ENCODE data around the gene ARHGEF2. TPM values are rescaled to one million over a fixed set of nuclear protein-coding genes. Genes with fewer than 3 reads are reported as not detected.

ARHGEF2 gene
- total and polyA plus RNA-seq, 2 of the 13 experiments (the other 11 are each of a cell fraction or from before 2014, with no cell fraction given): 16.1 to 32.1 TPM

DNA sequence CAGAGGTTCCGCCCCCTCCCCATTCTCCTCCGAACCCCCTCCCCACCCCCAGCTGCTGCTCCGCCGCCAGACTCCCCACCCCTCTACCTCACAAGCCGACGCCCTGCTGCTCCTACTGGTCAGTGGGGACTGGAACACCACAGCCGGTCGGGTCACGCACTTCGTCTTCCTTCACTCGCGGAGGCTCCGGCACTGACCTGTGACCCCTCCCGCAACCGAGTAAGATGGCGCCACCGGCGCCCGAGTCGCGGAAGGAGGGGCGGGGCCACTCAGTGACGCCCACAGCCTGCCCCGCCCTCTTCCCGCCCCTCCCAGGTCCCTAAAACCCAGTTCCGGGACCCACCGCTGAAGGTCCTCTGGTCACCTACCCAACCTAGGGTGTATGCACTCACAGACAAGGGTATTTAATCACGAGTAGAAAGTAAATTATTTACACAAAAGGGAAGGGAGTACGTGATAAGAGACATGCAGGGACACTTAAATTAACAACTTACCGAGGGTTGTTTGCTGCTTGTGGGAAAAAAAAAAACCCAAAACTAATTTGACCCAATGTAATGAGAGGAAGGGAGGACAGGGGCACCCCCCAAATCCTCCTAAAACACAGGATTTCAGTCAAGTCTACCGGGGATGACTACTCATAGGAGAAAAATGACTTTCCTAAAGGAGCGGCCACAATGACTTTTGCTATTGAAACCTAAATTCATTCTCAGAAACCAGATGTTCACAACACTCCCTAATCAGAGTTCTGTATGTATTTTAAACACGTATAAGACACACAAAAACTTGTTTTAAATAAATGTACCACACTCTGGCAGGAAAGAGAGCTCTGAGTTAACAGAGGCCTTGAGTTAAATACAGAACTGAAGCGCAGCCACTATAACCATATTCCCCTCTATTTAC lies 66.9 kb downstream of the ARHGEF2 start, which contains the start of gene RIT1 (continued):
- TF ChIP-seq E2F5 (CRISPR knock-in tag; conservative IDR thresholded peaks at IDR 0.05) (no peak), CBFB (CRISPR knock-in tag; IDR thresholded peaks at IDR 0.05) (no peak), MEIS2 (CRISPR knock-in tag; IDR thresholded peaks at IDR 0.05) (peak; percentile 59; the same call in 1 of the 2 replicates), MIER3 (CRISPR knock-in tag; IDR thresholded peaks at IDR 0.05; ENCODE audit: borderline replicate concordance) (0 out of 2 replicates have a peak, but pooled peaks have one; percentile 22), MBNL3 (CRISPR knock-in tag; conservative IDR thresholded peaks at IDR 0.05) (no peak), FOXA3 (CRISPR knock-in tag; IDR thresholded peaks at IDR 0.05) (no peak), ZNF326 (CRISPR knock-in tag; IDR thresholded peaks at IDR 0.05; ENCODE audit: borderline replicate concordance) (0 out of 2 replicates have a peak, but pooled peaks have one; percentile 71), BORCS8-MEF2B (CRISPR knock-in tag; IDR thresholded peaks at IDR 0.05) (no peak), ZNF503 (CRISPR knock-in tag; IDR thresholded peaks at IDR 0.05) (no peak), MEIS1 (CRISPR knock-in tag; IDR thresholded peaks at IDR 0.05; ENCODE audit: borderline replicate concordance) (peak; percentile 81; the same call in 1 of the 2 replicates), ZNF781 (CRISPR knock-in tag; IDR thresholded peaks at IDR 0.05; ENCODE audit: borderline replicate concordance, not compliant biosample characterization) (no peak), WIZ (CRISPR knock-in tag; IDR thresholded peaks at IDR 0.05) (no peak), SNRNP70 (IDR thresholded peaks at IDR 0.05; ENCODE audit: low read depth, low read length) (no peak), ZBTB26 (CRISPR knock-in tag; IDR thresholded peaks at IDR 0.05; ENCODE audit: borderline replicate concordance) (no peak), ZBTB20 (CRISPR knock-in tag; IDR thresholded peaks at IDR 0.05; ENCODE audit: borderline replicate concordance, low read depth) (0 out of 2 replicates have a peak, but pooled peaks have one; percentile 50)
- TF ChIP-seq, protein P1, sequence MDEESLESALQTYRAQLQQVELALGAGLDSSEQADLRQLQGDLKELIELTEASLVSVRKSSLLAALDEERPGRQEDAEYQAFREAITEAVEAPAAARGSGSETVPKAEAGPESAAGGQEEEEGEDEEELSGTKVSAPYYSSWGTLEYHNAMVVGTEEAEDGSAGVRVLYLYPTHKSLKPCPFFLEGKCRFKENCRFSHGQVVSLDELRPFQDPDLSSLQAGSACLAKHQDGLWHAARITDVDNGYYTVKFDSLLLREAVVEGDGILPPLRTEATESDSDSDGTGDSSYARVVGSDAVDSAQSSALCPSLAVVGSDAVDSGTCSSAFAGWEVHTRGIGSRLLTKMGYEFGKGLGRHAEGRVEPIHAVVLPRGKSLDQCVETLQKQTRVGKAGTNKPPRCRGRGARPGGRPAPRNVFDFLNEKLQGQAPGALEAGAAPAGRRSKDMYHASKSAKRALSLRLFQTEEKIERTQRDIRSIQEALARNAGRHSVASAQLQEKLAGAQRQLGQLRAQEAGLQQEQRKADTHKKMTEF (CRISPR knock-in tag; IDR thresholded peaks at IDR 0.05): peak; percentile 45; the same call in 1 of the 2 replicates
- TF ChIP-seq, protein P2, sequence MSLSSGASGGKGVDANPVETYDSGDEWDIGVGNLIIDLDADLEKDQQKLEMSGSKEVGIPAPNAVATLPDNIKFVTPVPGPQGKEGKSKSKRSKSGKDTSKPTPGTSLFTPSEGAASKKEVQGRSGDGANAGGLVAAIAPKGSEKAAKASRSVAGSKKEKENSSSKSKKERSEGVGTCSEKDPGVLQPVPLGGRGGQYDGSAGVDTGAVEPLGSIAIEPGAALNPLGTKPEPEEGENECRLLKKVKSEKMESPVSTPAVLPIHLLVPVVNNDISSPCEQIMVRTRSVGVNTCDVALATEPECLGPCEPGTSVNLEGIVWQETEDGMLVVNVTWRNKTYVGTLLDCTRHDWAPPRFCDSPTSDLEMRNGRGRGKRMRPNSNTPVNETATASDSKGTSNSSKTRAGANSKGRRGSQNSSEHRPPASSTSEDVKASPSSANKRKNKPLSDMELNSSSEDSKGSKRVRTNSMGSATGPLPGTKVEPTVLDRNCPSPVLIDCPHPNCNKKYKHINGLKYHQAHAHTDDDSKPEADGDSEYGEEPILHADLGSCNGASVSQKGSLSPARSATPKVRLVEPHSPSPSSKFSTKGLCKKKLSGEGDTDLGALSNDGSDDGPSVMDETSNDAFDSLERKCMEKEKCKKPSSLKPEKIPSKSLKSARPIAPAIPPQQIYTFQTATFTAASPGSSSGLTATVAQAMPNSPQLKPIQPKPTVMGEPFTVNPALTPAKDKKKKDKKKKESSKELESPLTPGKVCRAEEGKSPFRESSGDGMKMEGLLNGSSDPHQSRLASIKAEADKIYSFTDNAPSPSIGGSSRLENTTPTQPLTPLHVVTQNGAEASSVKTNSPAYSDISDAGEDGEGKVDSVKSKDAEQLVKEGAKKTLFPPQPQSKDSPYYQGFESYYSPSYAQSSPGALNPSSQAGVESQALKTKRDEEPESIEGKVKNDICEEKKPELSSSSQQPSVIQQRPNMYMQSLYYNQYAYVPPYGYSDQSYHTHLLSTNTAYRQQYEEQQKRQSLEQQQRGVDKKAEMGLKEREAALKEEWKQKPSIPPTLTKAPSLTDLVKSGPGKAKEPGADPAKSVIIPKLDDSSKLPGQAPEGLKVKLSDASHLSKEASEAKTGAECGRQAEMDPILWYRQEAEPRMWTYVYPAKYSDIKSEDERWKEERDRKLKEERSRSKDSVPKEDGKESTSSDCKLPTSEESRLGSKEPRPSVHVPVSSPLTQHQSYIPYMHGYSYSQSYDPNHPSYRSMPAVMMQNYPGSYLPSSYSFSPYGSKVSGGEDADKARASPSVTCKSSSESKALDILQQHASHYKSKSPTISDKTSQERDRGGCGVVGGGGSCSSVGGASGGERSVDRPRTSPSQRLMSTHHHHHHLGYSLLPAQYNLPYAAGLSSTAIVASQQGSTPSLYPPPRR (CRISPR knock-in tag; IDR thresholded peaks at IDR 0.05; ENCODE audit: borderline replicate concordance): no peak

All from HepG2 (cell line).